Measurements from ENCODE around the gene CEMIP2. TPM values are rescaled to one million over a fixed set of nuclear protein-coding genes. Genes with fewer than 3 reads are reported as not detected.

CEMIP2 gene
- total and polyA plus RNA-seq, 2 of the 13 experiments (the other 11 are each of a cell fraction or from before 2014, with no cell fraction given) = 94.3 to 128 TPM

GRCh38 chr9:71778085-71778484 is 9.8 kb upstream of the CEMIP2 start (continued):
- TF ChIP-seq ZBTB46 (CRISPR knock-in tag; IDR thresholded peaks at IDR 0.05; ENCODE audit: borderline replicate concordance) (no peak), REST (IDR thresholded peaks at IDR 0.05; ENCODE audit: borderline replicate concordance in 1 of 2, low read depth in 1 of 2, low read length in 2 of 2) (peak in 1 of 2 experiments; percentile 48; a peak in 1 of 4 replicates), YY1 (IDR thresholded peaks at IDR 0.05; ENCODE audit: insufficient read depth, insufficient replicate concordance, low read depth, low read length) (no peak), NCOA2 (CRISPR knock-in tag; IDR thresholded peaks at IDR 0.05) (peak; percentile 79), ZNF605 (CRISPR knock-in tag; IDR thresholded peaks at IDR 0.05) (0 out of 2 replicates have a peak, but pooled peaks have one; percentile 41), PATZ1 (CRISPR knock-in tag; IDR thresholded peaks at IDR 0.05) (0 out of 2 replicates have a peak, but pooled peaks have one; percentile 18), SMAD9 (CRISPR knock-in tag; IDR thresholded peaks at IDR 0.05) (no peak), ZBTB3 (CRISPR knock-in tag; IDR thresholded peaks at IDR 0.05; ENCODE audit: borderline replicate concordance, low read depth) (peak; percentile 53; the same call in 1 of the 2 replicates), ZNF205 (CRISPR knock-in tag; IDR thresholded peaks at IDR 0.05) (peak; percentile 67; the same call in 1 of the 2 replicates), KDM3A (CRISPR knock-in tag; IDR thresholded peaks at IDR 0.05; ENCODE audit: low read depth) (peak; percentile 35; the same call in 1 of the 2 replicates), ARHGAP35 (CRISPR knock-in tag; IDR thresholded peaks at IDR 0.05; ENCODE audit: borderline replicate concordance) (no peak), POGZ (CRISPR knock-in tag; IDR thresholded peaks at IDR 0.05) (peak; percentile 69; the same call in 1 of the 2 replicates), TBX2 (CRISPR knock-in tag; IDR thresholded peaks at IDR 0.05; ENCODE audit: borderline replicate concordance) (peak; percentile 78), ZBTB43 (CRISPR knock-in tag; conservative IDR thresholded peaks at IDR 0.05) (peak; percentile 87), HDAC2 (CRISPR knock-in tag; IDR thresholded peaks at IDR 0.05) (peak; percentile 81), HHEX (CRISPR knock-in tag; IDR thresholded peaks at IDR 0.05) (peak; percentile 16; the same call in 1 of the 2 replicates), HNRNPLL (IDR thresholded peaks at IDR 0.05; ENCODE audit: low read depth, low read length, poor library complexity, severe bottlenecking) (no peak), ATF2 (CRISPR knock-in tag; IDR thresholded peaks at IDR 0.05) (peak; percentile 72; the same call in 1 of the 2 replicates), HOXA3 (CRISPR knock-in tag; IDR thresholded peaks at IDR 0.05) (peak; percentile 79; the same call in 1 of the 2 replicates), ERF (CRISPR knock-in tag; IDR thresholded peaks at IDR 0.05) (peak; percentile 70; the same call in 1 of the 2 replicates)
